DND-41 (cell line): ENCODE measurements around the gene TP53I11.

ENCODE experiments used
- EZH2 ChIP-seq: IDR thresholded peaks from 3 replicates; pipeline ENCODE4 v1.6.1; 2012; ENCODE audit warnings: borderline replicate concordance, low read depth, mild to moderate bottlenecking, moderate library complexity, low read length, inconsistent platforms; ENCODE audit not compliant: severe bottlenecking
- TF ChIP-seq, protein P1 (sequence below): IDR thresholded peaks from 2 replicates; pipeline ENCODE4 v1.5.1; 2012; ENCODE audit warnings: borderline replicate concordance, low read length, moderate library complexity, mild to moderate bottlenecking; ENCODE audit not compliant: poor library complexity, severe bottlenecking; ENCODE audit errors: extremely low read depth

DNA sequence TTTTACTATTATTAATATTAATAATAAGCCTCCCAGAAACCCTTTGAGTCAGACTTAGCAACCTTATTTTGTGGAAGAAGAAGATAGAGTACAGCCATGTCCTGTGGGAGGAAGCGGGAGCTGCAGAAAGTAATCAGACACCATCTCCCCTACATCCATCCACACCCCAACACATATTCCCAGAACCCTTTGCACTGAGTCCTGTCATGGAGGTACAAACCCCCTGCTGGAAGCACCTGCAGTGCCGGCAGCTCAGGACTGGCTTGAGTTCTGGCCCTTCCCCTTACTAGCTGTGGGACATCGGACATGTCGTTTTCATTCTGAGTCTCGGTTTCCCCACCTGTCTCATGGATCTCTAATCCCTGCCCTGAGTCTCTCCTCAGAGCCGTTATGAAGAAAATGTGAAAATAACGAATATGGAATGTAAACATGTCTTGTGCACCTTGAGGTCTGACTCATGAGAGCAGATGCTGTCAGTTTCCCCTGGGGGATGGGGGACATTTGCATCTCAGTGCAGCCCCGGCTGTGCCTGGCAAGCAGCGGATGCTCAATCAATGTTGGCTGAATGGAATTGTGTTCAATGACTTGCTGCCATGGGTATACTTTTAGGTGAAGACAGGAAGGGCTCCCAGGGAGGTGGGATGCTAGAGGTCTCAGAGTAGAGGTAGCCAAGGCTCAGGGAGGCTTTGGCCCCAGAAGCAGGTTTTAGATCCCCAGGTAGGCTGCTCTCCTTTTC lies 45.4 kb downstream of the TP53I11 start:
- TF ChIP-seq, protein P1, sequence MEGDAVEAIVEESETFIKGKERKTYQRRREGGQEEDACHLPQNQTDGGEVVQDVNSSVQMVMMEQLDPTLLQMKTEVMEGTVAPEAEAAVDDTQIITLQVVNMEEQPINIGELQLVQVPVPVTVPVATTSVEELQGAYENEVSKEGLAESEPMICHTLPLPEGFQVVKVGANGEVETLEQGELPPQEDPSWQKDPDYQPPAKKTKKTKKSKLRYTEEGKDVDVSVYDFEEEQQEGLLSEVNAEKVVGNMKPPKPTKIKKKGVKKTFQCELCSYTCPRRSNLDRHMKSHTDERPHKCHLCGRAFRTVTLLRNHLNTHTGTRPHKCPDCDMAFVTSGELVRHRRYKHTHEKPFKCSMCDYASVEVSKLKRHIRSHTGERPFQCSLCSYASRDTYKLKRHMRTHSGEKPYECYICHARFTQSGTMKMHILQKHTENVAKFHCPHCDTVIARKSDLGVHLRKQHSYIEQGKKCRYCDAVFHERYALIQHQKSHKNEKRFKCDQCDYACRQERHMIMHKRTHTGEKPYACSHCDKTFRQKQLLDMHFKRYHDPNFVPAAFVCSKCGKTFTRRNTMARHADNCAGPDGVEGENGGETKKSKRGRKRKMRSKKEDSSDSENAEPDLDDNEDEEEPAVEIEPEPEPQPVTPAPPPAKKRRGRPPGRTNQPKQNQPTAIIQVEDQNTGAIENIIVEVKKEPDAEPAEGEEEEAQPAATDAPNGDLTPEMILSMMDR, result no peak
- no peak for TF ChIP-seq EZH2
